OCI-LY7 (cell line): Measurements from ENCODE around the gene IKBKE. TPM values are rescaled to one million over a fixed set of nuclear protein-coding genes. Genes with fewer than 3 reads are reported as not detected.

Source experiments
- BruUV-seq: library from RNA; stranded (reverse); fragments of 400-500 nt; replicated peaks from 2 replicates; lab custom pipeline; 2021; lab: Mats Ljungman, UMichigan
- CTCF ChIA-PET: fragments of 300-600 bp; sonication (Branson Sonifier 250); formaldehyde crosslinking; loops from one replicate; lab custom pipeline; 2022; ENCODE audit warnings: antibody characterized with exemption; ENCODE audit not compliant: unreplicated experiment; lab: Charles Lee
- POLR2A ChIA-PET: fragments of 300-600 bp; sonication (Branson Sonifier 250); formaldehyde crosslinking; loops from one replicate; lab custom pipeline; 2022; ENCODE audit warnings: antibody characterized with exemption; lab: Charles Lee
- DNase-seq: peaks from one replicate; pipeline ENCODE4 v3.0.0-alpha.2; 2015; ENCODE audit warnings: low spot score
- H2AFZ ChIP-seq: fragments of 200-600 bp; sonication (generic), shearing (Covaris generic); 2 replicates; pipeline ENCODE4 v1.6.1; 2014; ENCODE audit warnings: mild to moderate bottlenecking, antibody characterized with exemption, low read length, moderate library complexity
- H3K27ac ChIP-seq: fragments of 200-600 bp; sonication (generic); 2 replicates; pipeline ENCODE4 v1.5.1; 2014; ENCODE audit warnings: mixed run types, low read depth, mild to moderate bottlenecking, moderate library complexity, low read length, inconsistent platforms; ENCODE audit not compliant: poor library complexity, severe bottlenecking
- H3K36me3 ChIP-seq: fragments of 200-600 bp; sonication (generic); 2 replicates; pipeline ENCODE4 v1.6.1; 2014; ENCODE audit warnings: mild to moderate bottlenecking, antibody characterized with exemption, low read length, moderate library complexity, mixed read lengths; ENCODE audit not compliant: insufficient read depth
- H3K4me1 ChIP-seq: fragments of 200-600 bp; sonication (generic); 2 replicates; pipeline ENCODE4 v1.5.1; 2014; ENCODE audit warnings: mild to moderate bottlenecking, low read length; ENCODE audit not compliant: insufficient read depth, poor library complexity, severe bottlenecking
- H3K4me2 ChIP-seq: fragments of 200-600 bp; sonication (generic); 2 replicates; pipeline ENCODE4 v1.6.1; 2014; ENCODE audit warnings: mild to moderate bottlenecking, low read length
- H3K4me3 ChIP-seq: fragments of 200-600 bp; sonication (generic); 2 replicates; pipeline ENCODE4 v1.5.1; 2014; ENCODE audit warnings: mild to moderate bottlenecking, low read depth, low read length; ENCODE audit not compliant: poor library complexity, severe bottlenecking
- H3K79me2 ChIP-seq: fragments of 200-600 bp; sonication (generic); 2 replicates; pipeline ENCODE4 v1.6.1; 2016; ENCODE audit warnings: low read depth, mild to moderate bottlenecking, low read length, moderate library complexity, mixed read lengths; ENCODE audit not compliant: insufficient read depth
- H3K9me2 ChIP-seq: fragments of 200-600 bp; sonication (generic); 2 replicates; pipeline ENCODE4 v1.6.1; 2016; ENCODE audit warnings: mild to moderate bottlenecking, low read length, mixed read lengths; ENCODE audit not compliant: insufficient read depth
- H3K9me3 ChIP-seq: fragments of 200-600 bp; sonication (generic); 2 replicates; pipeline ENCODE4 v1.6.1; 2014; ENCODE audit warnings: mild to moderate bottlenecking, mixed run types, low read length, mixed read lengths
- H4K20me1 ChIP-seq: fragments of 200-600 bp; sonication (generic); 2 replicates; pipeline ENCODE4 v1.6.1; 2014; ENCODE audit warnings: mild to moderate bottlenecking, antibody characterized with exemption, low read length, moderate library complexity, mixed read lengths; ENCODE audit not compliant: insufficient read depth
- CTCF ChIP-seq: fragments of 200-600 bp; sonication (generic); conservative IDR thresholded peaks from 2 replicates; pipeline ENCODE4 v1.5.1; 2014; ENCODE audit warnings: mild to moderate bottlenecking, antibody characterized with exemption, low read length, moderate library complexity, mixed read lengths
- EZH2phosphoT487 ChIP-seq: fragments of 200-600 bp; sonication (generic); IDR thresholded peaks from 2 replicates; pipeline ENCODE4 v1.6.1; 2018; ENCODE audit warnings: low read depth, borderline replicate concordance, mild to moderate bottlenecking, mixed run types, antibody characterized with exemption, low read length, moderate library complexity, mixed read lengths
- intact Hi-C: fragments of 100-400 bp; cut with micrococcal nuclease; formaldehyde crosslinking; loops from one replicate; pipeline ENCODE4 v1.10.0; 2022; ENCODE audit not compliant: unreplicated experiment
- total RNA-seq, 2 experiments: library from RNA; depleted of rRNA in 1 of 2; stranded (reverse); fragments of >200 nt in 1 of 2; shearing (Covaris generic) in 1 of 2; gene quantifications; 2 replicates each; pipeline ENCODE4 v1.2.3, GENCODE V29; 2014 to 2022

IKBKE gene
- total RNA-seq, 2 experiments from 2014 or later = 23.9 to 38.5 TPM

- DNase-seq = no peak
- Histone ChIP-seq H3K9me3 (no peaks in the 10 kb centered on the region), H2AFZ (no peak overlapping the region), H3K27ac (no peak overlapping the region), H3K9me2 (no peaks in the 10 kb centered on the region), H3K4me3 (no peak overlapping the region), H4K20me1 (0 out of 2 replicates have a peak, but pooled peaks cover 4% of the 10 kb centered on the region), H3K4me2 (no peak overlapping the region), H3K36me3 (peaks cover 54% of the 10 kb centered on the region), H3K4me1 (peaks cover 20% of the 10 kb centered on the region), H3K79me2 (no peaks in the 10 kb centered on the region)
- CTCF ChIA-PET = no interaction called here
- TF ChIP-seq CTCF (no peak), EZH2phosphoT487 (no peak)
- intact Hi-C loops = no loop called here
- BruUV-seq = no TSS peak
- POLR2A ChIA-PET = interaction anchor here (0.7 kb wide), 1 partner anchor 25 kb away, joined by 4 read pairs; no protein-coding TSS in a partner anchor
Observed at GRCh38 chr1:206491616-206492015, 21.3 kb downstream of the IKBKE start.

GRCh38 chr1:206492589-206492988, 22.3 kb downstream of the IKBKE start:
- peaks cover 53% of the 10 kb centered on the region for H3K36me3 ChIP-seq
- H3K79me2 ChIP-seq = no peaks in the 10 kb centered on the region
- no peaks in the 10 kb centered on the region for H3K9me2 ChIP-seq
- no TSS peak for BruUV-seq
- no peak overlapping the region for H3K4me3 ChIP-seq
- H3K4me1 ChIP-seq = peaks cover 30% of the 10 kb centered on the region
- TF ChIP-seq CTCF (no peak), EZH2phosphoT487 (no peak)
- POLR2A ChIA-PET = no interaction called here
- no peak for DNase-seq
- no peak overlapping the region for H2AFZ ChIP-seq
- H3K9me3 ChIP-seq = no peaks in the 10 kb centered on the region
- no peak overlapping the region for H3K4me2 ChIP-seq
- intact Hi-C loops = no loop called here
- H3K27ac ChIP-seq = no peak overlapping the region
- H4K20me1 ChIP-seq = 0 out of 2 replicates have a peak, but pooled peaks cover 4% of the 10 kb centered on the region
- CTCF ChIA-PET = no interaction called here

- Histone ChIP-seq H3K4me2 (no peak overlapping the region), H3K9me3 (no peaks in the 10 kb centered on the region), H3K79me2 (no peaks in the 10 kb centered on the region), H3K4me1 (peaks cover 33% of the 10 kb centered on the region), H3K27ac (no peak overlapping the region), H2AFZ (no peak overlapping the region), H3K4me3 (no peak overlapping the region), H4K20me1 (0 out of 2 replicates have a peak, but pooled peaks cover 4% of the 10 kb centered on the region), H3K36me3 (peaks cover 52% of the 10 kb centered on the region), H3K9me2 (no peaks in the 10 kb centered on the region)
- ChIA-PET CTCF (no interaction called here), POLR2A (no interaction called here)
- intact Hi-C loops = no loop called here
- no peak for TF ChIP-seq EZH2phosphoT487
- no peak for TF ChIP-seq CTCF
- BruUV-seq = no TSS peak
- DNase-seq = no peak
Observed at GRCh38 chr1:206493279-206493678, 23.0 kb downstream of the IKBKE start.
